ENCODE data around the gene TMEM132C.

Gene TMEM132C

GRCh38 chr12:128729628-128730121 lies 462.7 kb downstream of the TMEM132C start:
- TF ChIP-seq JUND (IDR thresholded peaks at IDR 0.05; ENCODE audit: low read depth): no peak
- in situ Hi-C loops (cut with HindIII; ENCODE audit: low pct_unique_long_range_greater_than_20kb, low sequenced_read_pairs): no loop called here
- DNase-seq (ENCODE audit: low read depth in 1 of 2, low spot score in 1 of 2): no peak

GRCh38 chr12:128734371-128734770 lies 467.4 kb downstream of the TMEM132C start:
- in situ Hi-C loops (cut with HindIII; ENCODE audit: low pct_unique_long_range_greater_than_20kb, low sequenced_read_pairs): no loop called here
- DNase-seq (ENCODE audit: low read depth in 1 of 2, low spot score in 1 of 2): no peak
- no peak for TF ChIP-seq JUND (IDR thresholded peaks at IDR 0.05; ENCODE audit: low read depth)

GRCh38 chr12:128737292-128737966 lies 470.5 kb downstream of the TMEM132C start:
- in situ Hi-C loops (cut with HindIII; ENCODE audit: low pct_unique_long_range_greater_than_20kb, low sequenced_read_pairs): no loop called here
- no peak for DNase-seq (ENCODE audit: low read depth in 1 of 2, low spot score in 1 of 2)

DNA sequence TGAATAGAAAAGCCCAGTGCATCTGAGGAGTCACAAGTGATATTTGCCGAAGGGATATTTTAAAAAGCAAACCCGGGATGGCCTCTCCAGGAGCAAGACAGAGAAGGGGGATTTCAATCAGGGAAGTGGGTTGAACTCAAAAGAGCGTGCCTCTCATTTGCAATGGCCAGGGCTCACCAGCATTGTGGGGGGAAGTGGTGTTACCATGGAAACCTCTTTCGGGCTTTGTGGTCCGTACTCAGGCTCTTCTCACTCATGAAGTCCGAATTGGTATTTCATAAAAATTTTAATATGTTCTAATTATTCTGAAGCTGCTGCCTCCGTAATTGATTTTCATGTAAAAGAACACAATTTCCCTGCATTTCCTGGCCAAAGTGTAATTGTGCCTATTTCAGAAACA lies 476.9 kb downstream of the TMEM132C start:
- in situ Hi-C loops (cut with HindIII; ENCODE audit: low pct_unique_long_range_greater_than_20kb, low sequenced_read_pairs): no loop called here

More at GRCh38 chr12:128737292-128737966, 470.5 kb downstream of the TMEM132C start:
- TF ChIP-seq JUND (IDR thresholded peaks at IDR 0.05; ENCODE audit: low read depth): no peak

DNA sequence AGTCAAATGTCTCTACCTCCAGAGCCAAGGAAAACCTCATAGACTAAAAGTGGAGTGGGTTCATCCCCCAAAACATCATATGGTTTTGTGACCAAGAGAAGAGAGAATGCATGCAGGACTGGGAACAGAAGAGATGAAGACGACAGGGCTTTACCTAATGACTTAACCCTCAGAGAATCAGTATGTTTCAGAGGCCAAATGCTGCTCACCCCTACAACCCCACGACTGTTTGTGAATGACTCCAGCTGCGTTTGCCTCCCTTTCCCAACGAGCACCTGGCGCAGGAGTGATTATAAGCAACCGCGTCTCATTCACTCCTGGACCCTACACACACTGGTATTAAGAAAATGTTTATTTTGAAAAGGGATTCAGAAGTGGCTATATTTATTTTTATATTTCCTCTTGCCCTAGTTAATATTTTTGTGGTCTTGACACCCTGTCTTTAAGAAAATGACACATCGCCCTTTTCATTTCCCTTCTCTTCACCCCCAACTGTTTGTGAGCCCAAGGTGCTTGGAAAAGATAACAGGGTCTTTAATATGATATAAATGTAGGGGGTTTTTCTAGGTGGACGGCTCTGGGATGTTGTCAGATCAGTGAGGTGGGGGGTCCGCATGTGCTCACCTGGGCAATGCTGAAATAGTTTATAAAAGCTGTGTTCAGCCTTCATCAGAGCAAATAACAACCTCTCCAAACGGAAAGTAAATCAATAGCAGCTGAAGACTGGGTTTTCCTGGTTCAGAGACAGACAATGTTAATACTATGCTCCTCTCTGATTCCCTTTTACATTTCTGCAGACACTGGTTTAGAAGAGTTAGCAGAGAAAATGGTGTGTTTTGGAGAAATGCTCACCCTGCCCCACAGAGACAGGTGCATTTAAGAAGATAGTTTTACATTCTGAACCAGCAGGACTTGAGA lies 479.1 kb downstream of the TMEM132C start:
- DNase-seq (ENCODE audit: low read depth in 1 of 2, low spot score in 1 of 2): no peak
- TF ChIP-seq JUND (IDR thresholded peaks at IDR 0.05; ENCODE audit: low read depth): no peak
- in situ Hi-C loops (cut with HindIII; ENCODE audit: low pct_unique_long_range_greater_than_20kb, low sequenced_read_pairs): no loop called here

More for the DNA sequence above, 476.9 kb downstream of the TMEM132C start:
- no peak for TF ChIP-seq JUND (IDR thresholded peaks at IDR 0.05; ENCODE audit: low read depth)
- DNase-seq (ENCODE audit: low read depth in 1 of 2, low spot score in 1 of 2): no peak

- no peak for TF ChIP-seq JUND (IDR thresholded peaks at IDR 0.05; ENCODE audit: low read depth)
- no peak for DNase-seq (ENCODE audit: low read depth in 1 of 2, low spot score in 1 of 2)
- in situ Hi-C loops (cut with HindIII; ENCODE audit: low pct_unique_long_range_greater_than_20kb, low sequenced_read_pairs): no loop called here
Observed at GRCh38 chr12:128747441-128747840, 480.5 kb downstream of the TMEM132C start.

DNA sequence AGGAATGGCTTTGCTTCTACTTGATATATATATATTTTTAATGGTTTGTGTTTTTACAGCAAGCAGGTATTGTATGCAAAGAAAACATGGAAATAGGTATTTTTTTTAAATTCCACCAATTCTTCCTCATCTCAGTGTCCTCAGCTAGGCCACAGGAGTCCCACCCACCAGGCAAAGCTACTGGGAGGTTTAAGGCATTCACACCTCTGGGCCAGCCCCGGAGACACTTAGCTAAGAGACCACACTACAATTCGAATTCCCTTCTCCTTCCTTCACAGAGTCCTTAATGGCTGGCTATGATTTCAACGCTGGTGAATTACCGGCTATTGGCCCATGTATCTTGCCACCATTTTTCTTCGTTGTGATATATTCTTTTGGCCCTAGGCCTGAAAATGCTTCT lies 485.4 kb downstream of the TMEM132C start:
- DNase-seq (ENCODE audit: low read depth in 1 of 2, low spot score in 1 of 2): no peak
- no peak for TF ChIP-seq JUND (IDR thresholded peaks at IDR 0.05; ENCODE audit: low read depth)
- in situ Hi-C loops (cut with HindIII; ENCODE audit: low pct_unique_long_range_greater_than_20kb, low sequenced_read_pairs): no loop called here

- TF ChIP-seq JUND (IDR thresholded peaks at IDR 0.05; ENCODE audit: low read depth): no peak
- in situ Hi-C loops (cut with HindIII; ENCODE audit: low pct_unique_long_range_greater_than_20kb, low sequenced_read_pairs): no loop called here
- DNase-seq (ENCODE audit: low read depth in 1 of 2, low spot score in 1 of 2): no peak
Observed at GRCh38 chr12:128753438-128753837, 486.5 kb downstream of the TMEM132C start.

GRCh38 chr12:128754275-128754674 lies 487.3 kb downstream of the TMEM132C start:
- DNase-seq (ENCODE audit: low read depth in 1 of 2, low spot score in 1 of 2): no peak
- in situ Hi-C loops (cut with HindIII; ENCODE audit: low pct_unique_long_range_greater_than_20kb, low sequenced_read_pairs): no loop called here
- TF ChIP-seq JUND (IDR thresholded peaks at IDR 0.05; ENCODE audit: low read depth): no peak

DNA sequence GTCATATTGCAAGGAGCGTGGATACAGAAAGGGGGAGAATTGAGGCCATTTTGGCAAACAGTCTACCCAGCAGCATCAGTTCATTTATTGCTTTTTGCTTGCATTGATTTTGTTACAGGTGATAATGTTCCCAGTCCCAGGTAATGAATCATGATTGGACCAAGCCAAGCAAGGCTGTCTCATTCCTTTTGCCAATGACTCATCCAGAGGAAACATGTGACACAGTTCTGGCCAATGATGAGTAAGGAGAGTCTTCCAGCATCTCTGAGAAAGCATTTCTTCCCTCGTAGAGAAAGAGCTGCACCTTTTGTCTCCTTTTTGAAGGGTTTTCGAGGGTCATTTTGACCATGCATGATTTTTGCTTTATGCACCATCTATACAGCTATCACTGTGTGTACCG lies 488.6 kb downstream of the TMEM132C start:
- no peak for DNase-seq (ENCODE audit: low read depth in 1 of 2, low spot score in 1 of 2)
- in situ Hi-C loops (cut with HindIII; ENCODE audit: low pct_unique_long_range_greater_than_20kb, low sequenced_read_pairs): no loop called here
- TF ChIP-seq JUND (IDR thresholded peaks at IDR 0.05; ENCODE audit: low read depth): no peak
